BJ (cell line): ENCODE measurements around the gene PRKAA1. TPM values are rescaled to one million over a fixed set of nuclear protein-coding genes. Genes with fewer than 3 reads are reported as not detected.

Experiments used
- CTCF ChIA-PET: fragments of 350-600 bp; formaldehyde crosslinking; extraction: SDS; loops from one replicate; lab custom pipeline; 2021; ENCODE audit warnings: antibody characterized with exemption, inconsistent platforms; lab: Yijun Ruan, JAX
- POLR2A ChIA-PET: fragments of 300-600 bp; sonication (Branson Sonifier 250); formaldehyde crosslinking; extraction: SDS; loops from one replicate; lab custom pipeline; 2021; ENCODE audit warnings: antibody characterized with exemption; lab: Charles Lee
- DNase-seq: peaks from one replicate; pipeline ENCODE4 v3.0.0-alpha.2; 2011; ENCODE audit warnings: low read depth
- H3K27me3 ChIP-seq: 2 replicates; pipeline ENCODE4 v1.6.0; 2011; ENCODE audit warnings: low read length; ENCODE audit not compliant: control insufficient read depth, insufficient read depth
- H3K36me3 ChIP-seq: 2 replicates; pipeline ENCODE4 v1.5.1; 2011; ENCODE audit warnings: low read length; ENCODE audit not compliant: control insufficient read depth, insufficient read depth
- H3K4me3 ChIP-seq: 2 replicates; pipeline ENCODE4 v1.5.1; 2011; ENCODE audit warnings: low read depth, mild to moderate bottlenecking, control low read depth, low read length
- CTCF ChIP-seq: IDR thresholded peaks from 2 replicates; pipeline ENCODE4 v1.5.1; 2011; ENCODE audit warnings: low read depth, mild to moderate bottlenecking, control low read depth, inconsistent platforms, low read length, moderate library complexity; ENCODE audit not compliant: insufficient read depth
- polyA plus RNA-seq: library from polyadenylated mRNA; depleted of rRNA; stranded (reverse); fragments of >200 nt; gene quantifications from 2 replicates; pipeline ENCODE4 v1.2.3, GENCODE V29; 2011

PRKAA1 gene
- polyA plus RNA-seq, 1 experiment: 28.9 TPM

- H3K4me3 ChIP-seq: peak overlapping the region; percentile 93
- no peak for TF ChIP-seq CTCF
- no peaks in the 10 kb centered on the region for H3K27me3 ChIP-seq
- no peak for DNase-seq
- ChIA-PET POLR2A (no interaction called here), CTCF (interaction anchor here (1.0 to 1.4 kb wide), 3 partner anchors 8 to 33 kb away, joined by 3 to 4 read pairs (median 3); no protein-coding TSS in a partner anchor)
- H3K36me3 ChIP-seq: no peaks in the 10 kb centered on the region
Measured at GRCh38 chr5:40754381-40755092, 43.6 kb downstream of the PRKAA1 start.

DNA sequence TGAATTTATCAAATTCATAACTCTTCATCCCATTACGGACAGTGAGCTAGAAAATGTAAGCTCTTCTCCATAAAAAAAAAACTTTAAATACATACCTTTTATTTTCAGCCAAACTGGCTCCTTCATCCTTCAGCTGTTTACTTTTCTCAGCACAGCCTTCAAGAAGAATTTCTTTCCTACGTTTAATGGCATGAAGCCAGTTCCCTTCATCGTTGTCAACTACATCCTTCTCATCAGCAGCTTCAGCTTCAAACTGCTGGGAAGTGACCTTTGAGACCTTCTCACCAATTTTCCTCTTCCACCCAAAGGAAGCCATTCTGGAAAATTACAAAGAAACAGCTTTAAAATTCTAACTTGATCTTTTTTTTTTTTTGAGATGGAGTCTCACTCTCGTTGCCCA lies 51.5 kb downstream of the PRKAA1 start:
- DNase-seq: no peak
- H3K27me3 ChIP-seq: no peaks in the 10 kb centered on the region
- H3K4me3 ChIP-seq: no peak overlapping the region
- ChIA-PET CTCF (interaction anchor here (0.6 to 1.5 kb wide), 2 partner anchors 8 to 41 kb away, joined by 3 to 4 read pairs; no protein-coding TSS in a partner anchor), POLR2A (no interaction called here)
- no peak for TF ChIP-seq CTCF
- no peaks in the 10 kb centered on the region for H3K36me3 ChIP-seq

GRCh38 chr5:40743771-40744170 lies 54.4 kb downstream of the PRKAA1 start:
- no peaks in the 10 kb centered on the region for H3K27me3 ChIP-seq
- 0 out of 2 replicates have a peak, but pooled peaks cover 1% of the 10 kb centered on the region for H3K36me3 ChIP-seq
- POLR2A ChIA-PET: interaction anchor here (0.7 kb wide), 1 partner anchor 38 kb away, joined by 7 read pairs; no protein-coding TSS in a partner anchor
- no peak for TF ChIP-seq CTCF
- no peak for DNase-seq
- no peak overlapping the region for H3K4me3 ChIP-seq
- CTCF ChIA-PET: no interaction called here

GRCh38 chr5:40738502-40738901 lies 59.7 kb downstream of the PRKAA1 start:
- POLR2A ChIA-PET: no interaction called here
- TF ChIP-seq CTCF: no peak
- Histone ChIP-seq H3K4me3 (no peak overlapping the region), H3K36me3 (0 out of 2 replicates have a peak, but pooled peaks cover 1% of the 10 kb centered on the region), H3K27me3 (no peaks in the 10 kb centered on the region)
- no peak for DNase-seq
- CTCF ChIA-PET: interaction anchor here (0.9 to 2.3 kb wide), 3 partner anchors 32 to 1139 kb away, joined by 3 to 7 read pairs (median 4); no protein-coding TSS in a partner anchor

GRCh38 chr5:40736103-40736875 lies 61.9 kb downstream of the PRKAA1 start:
- H3K4me3 ChIP-seq: no peak overlapping the region
- CTCF ChIA-PET: interaction anchor here (0.9 to 3.7 kb wide), 7 partner anchors 20 to 1022 kb away, joined by 3 to 12 read pairs (median 4); no protein-coding TSS in a partner anchor
- 0 out of 2 replicates have a peak, but pooled peaks cover 1% of the 10 kb centered on the region for H3K36me3 ChIP-seq
- POLR2A ChIA-PET: no interaction called here
- H3K27me3 ChIP-seq: no peaks in the 10 kb centered on the region
- peak; percentile 70 for TF ChIP-seq CTCF
- DNase-seq: no peak
